Measurements from ENCODE around the gene PRR20G.
"Not testable (repeated sequence)": the region's sequence is repeated elsewhere in the genome, so short reads cannot be mapped to it uniquely, and the experiment has no call there.

Gene PRR20G

DNA sequence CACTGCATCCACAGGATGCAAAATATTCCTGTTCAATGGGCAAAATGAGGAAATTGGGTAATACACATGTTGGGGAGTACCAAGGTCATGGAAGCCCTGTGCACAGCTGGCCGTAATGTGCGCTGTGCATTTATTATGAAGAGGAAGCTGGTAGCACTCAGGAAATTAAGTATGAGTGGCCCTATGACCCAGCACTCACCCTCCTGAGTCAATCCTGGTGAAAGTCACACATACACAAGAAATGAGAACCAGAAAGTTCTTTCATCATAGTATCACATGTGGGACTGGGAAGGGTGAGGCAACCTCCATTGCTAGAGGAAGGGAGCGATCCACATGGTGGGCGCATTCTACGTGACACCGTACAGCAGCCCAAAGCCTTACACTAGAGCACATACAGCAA is 11.4 kb upstream of the PRR20G start:
- H3K4me3 ChIP-seq (ENCODE audit: low read length) = no peak overlapping the region
- H3K36me3 ChIP-seq (ENCODE audit: control insufficient read depth, insufficient read depth, low read length) = no peaks in the 10 kb centered on the region
- no peak overlapping the region for H3K27ac ChIP-seq (ENCODE audit: low read length)
- peaks cover 1% of the 10 kb centered on the region; the same call in 1 of the 2 replicates for H3K4me1 ChIP-seq (ENCODE audit: control insufficient read depth, insufficient read depth, low read length)
- WGBS (ENCODE audit: insufficient coverage, insufficient read length) = no CpG with 5 or more reads among the region's 6 CpGs
- DNase-seq (ENCODE audit: low read depth, low spot score) = no peak
- no peaks in the 10 kb centered on the region; the same call in 1 of the 2 replicates for H3K27me3 ChIP-seq (ENCODE audit: control insufficient read depth, insufficient read depth, low read length)
- H3K9me3 ChIP-seq (ENCODE audit: control insufficient read depth, insufficient read depth, low read length) = no peaks in the 10 kb centered on the region

DNA sequence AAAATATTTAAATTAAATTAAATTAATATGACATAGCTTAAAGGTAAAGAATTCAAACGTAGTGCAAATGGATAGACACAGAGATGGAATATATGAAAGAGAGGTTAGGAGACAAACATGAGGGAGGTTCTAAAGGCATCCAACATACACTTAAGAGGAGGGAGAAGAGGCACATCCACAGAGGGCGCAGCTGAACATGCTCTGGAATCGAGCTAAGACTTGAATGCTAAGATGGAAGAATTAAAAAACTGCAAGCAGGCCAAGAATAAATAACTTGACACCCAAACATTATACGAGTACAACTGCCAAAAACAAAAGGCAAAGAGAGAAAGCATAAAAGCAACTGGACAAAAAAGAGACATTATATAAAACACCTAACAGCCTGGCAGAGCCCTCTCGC is 9.1 kb upstream of the PRR20G start:
- Histone ChIP-seq H3K27me3 (ENCODE audit: control insufficient read depth, insufficient read depth, low read length) (no peaks in the 10 kb centered on the region; the same call in 1 of the 2 replicates), H3K27ac (ENCODE audit: low read length) (no peak overlapping the region), H3K9me3 (ENCODE audit: control insufficient read depth, insufficient read depth, low read length) (peaks cover 1% of the 10 kb centered on the region; the same call in 1 of the 2 replicates), H3K4me1 (ENCODE audit: control insufficient read depth, insufficient read depth, low read length) (no peaks in the 10 kb centered on the region), H3K36me3 (ENCODE audit: control insufficient read depth, insufficient read depth, low read length) (no peaks in the 10 kb centered on the region), H3K4me3 (ENCODE audit: low read length) (no peak overlapping the region)
- DNase-seq (ENCODE audit: low read depth, low spot score) = no peak
- no CpG with 5 or more reads among the region's 5 CpGs for WGBS (ENCODE audit: insufficient coverage, insufficient read length)

- Histone ChIP-seq H3K4me1 (ENCODE audit: control insufficient read depth, insufficient read depth, low read length) (no peaks in the 10 kb centered on the region), H3K9me3 (ENCODE audit: control insufficient read depth, insufficient read depth, low read length) (peaks cover 1% of the 10 kb centered on the region; the same call in 1 of the 2 replicates), H3K27ac (ENCODE audit: low read length) (no peak overlapping the region), H3K4me3 (ENCODE audit: low read length) (no peak overlapping the region), H3K27me3 (ENCODE audit: control insufficient read depth, insufficient read depth, low read length) (no peaks in the 10 kb centered on the region; the same call in 1 of the 2 replicates), H3K36me3 (ENCODE audit: control insufficient read depth, insufficient read depth, low read length) (no peaks in the 10 kb centered on the region)
- WGBS (ENCODE audit: insufficient coverage, insufficient read length) = 100% methylated on average over 1 of the region's 3 CpGs
- DNase-seq (ENCODE audit: low read depth, low spot score) = no peak
These were observed 8.3 kb upstream of the PRR20G start for GRCh38 chr3:127296166-127296565.

DNA sequence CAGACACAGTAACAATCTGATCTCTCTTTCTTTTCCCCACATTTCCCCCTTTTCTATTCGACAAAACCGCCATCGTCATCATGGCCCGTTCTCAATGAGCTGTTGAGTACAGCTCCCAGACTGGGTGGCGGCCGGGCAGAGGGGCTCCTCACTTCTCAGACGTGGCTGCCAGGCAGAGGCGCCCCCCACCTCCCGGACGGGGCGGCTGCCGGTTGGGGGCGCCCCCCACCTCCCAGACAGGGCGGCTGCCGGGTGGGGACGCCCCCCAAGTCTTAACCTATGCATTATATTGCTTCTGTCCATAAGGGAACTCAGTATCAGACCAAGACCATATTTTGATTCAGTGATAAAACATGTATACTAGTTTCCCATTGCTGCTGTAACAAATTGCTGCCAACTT is 5.8 kb upstream of the PRR20G start:
- not testable (repeated sequence) for DNase-seq (ENCODE audit: low read depth, low spot score); H3K27ac ChIP-seq (ENCODE audit: low read length); H3K4me3 ChIP-seq (ENCODE audit: low read length); H3K36me3 ChIP-seq (ENCODE audit: control insufficient read depth, insufficient read depth, low read length); H3K4me1 ChIP-seq (ENCODE audit: control insufficient read depth, insufficient read depth, low read length); H3K9me3 ChIP-seq (ENCODE audit: control insufficient read depth, insufficient read depth, low read length); H3K27me3 ChIP-seq (ENCODE audit: control insufficient read depth, insufficient read depth, low read length)
- no CpG with 5 or more reads among the region's 16 CpGs for WGBS (ENCODE audit: insufficient coverage, insufficient read length)

DNA sequence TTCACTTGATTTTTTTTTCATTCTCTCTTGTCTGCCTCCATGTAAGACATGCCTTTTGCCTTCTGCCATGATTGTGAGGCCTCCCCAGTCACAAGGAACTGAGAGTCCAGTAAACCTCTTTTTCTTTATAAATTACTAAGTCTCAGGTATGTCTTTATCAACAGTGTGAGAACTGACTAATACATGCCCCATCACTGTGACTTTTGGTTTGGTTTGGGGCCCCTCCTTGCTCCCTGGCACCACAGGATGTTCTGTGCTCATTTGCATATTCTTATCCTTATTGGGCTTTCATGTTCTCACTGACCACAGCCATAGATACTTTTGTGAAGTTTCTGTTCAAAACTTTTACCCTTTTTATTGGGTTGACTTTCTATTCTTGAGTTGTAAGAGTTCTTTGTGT is 3.8 kb upstream of the PRR20G start:
- H3K27me3 ChIP-seq (ENCODE audit: control insufficient read depth, insufficient read depth, low read length) = no peaks in the 10 kb centered on the region
- H3K36me3 ChIP-seq (ENCODE audit: control insufficient read depth, insufficient read depth, low read length) = no peaks in the 10 kb centered on the region
- no peak overlapping the region for H3K4me3 ChIP-seq (ENCODE audit: low read length)
- H3K9me3 ChIP-seq (ENCODE audit: control insufficient read depth, insufficient read depth, low read length) = peaks cover 1% of the 10 kb centered on the region; the same call in 1 of the 2 replicates
- no peak for DNase-seq (ENCODE audit: low read depth, low spot score)
- no peaks in the 10 kb centered on the region for H3K4me1 ChIP-seq (ENCODE audit: control insufficient read depth, insufficient read depth, low read length)
- H3K27ac ChIP-seq (ENCODE audit: low read length) = no peak overlapping the region

GRCh38 chr3:127291114-127291513 is 3.3 kb upstream of the PRR20G start:
- Histone ChIP-seq H3K4me3 (ENCODE audit: low read length) (no peak overlapping the region), H3K9me3 (ENCODE audit: control insufficient read depth, insufficient read depth, low read length) (peaks cover 1% of the 10 kb centered on the region; the same call in 1 of the 2 replicates), H3K27me3 (ENCODE audit: control insufficient read depth, insufficient read depth, low read length) (no peaks in the 10 kb centered on the region), H3K4me1 (ENCODE audit: control insufficient read depth, insufficient read depth, low read length) (no peaks in the 10 kb centered on the region), H3K27ac (ENCODE audit: low read length) (no peak overlapping the region), H3K36me3 (ENCODE audit: control insufficient read depth, insufficient read depth, low read length) (no peaks in the 10 kb centered on the region)
- WGBS (ENCODE audit: insufficient coverage, insufficient read length) = no CpG with 5 or more reads among the region's 1 CpG
- no peak for DNase-seq (ENCODE audit: low read depth, low spot score)

GRCh38 chr3:127289706-127290575 is 2.1 kb upstream of the PRR20G start:
- H3K9me3 ChIP-seq (ENCODE audit: control insufficient read depth, insufficient read depth, low read length) = peaks cover 1% of the 10 kb centered on the region; the same call in 1 of the 2 replicates
- no peaks in the 10 kb centered on the region for H3K4me1 ChIP-seq (ENCODE audit: control insufficient read depth, insufficient read depth, low read length)
- no peak for DNase-seq (ENCODE audit: low read depth, low spot score)
- H3K36me3 ChIP-seq (ENCODE audit: control insufficient read depth, insufficient read depth, low read length) = no peaks in the 10 kb centered on the region
- H3K4me3 ChIP-seq (ENCODE audit: low read length) = no peak overlapping the region
- no peak overlapping the region for H3K27ac ChIP-seq (ENCODE audit: low read length)
- WGBS (ENCODE audit: insufficient coverage, insufficient read length) = no CpG with 5 or more reads among the region's 4 CpGs
- H3K27me3 ChIP-seq (ENCODE audit: control insufficient read depth, insufficient read depth, low read length) = no peaks in the 10 kb centered on the region

DNA sequence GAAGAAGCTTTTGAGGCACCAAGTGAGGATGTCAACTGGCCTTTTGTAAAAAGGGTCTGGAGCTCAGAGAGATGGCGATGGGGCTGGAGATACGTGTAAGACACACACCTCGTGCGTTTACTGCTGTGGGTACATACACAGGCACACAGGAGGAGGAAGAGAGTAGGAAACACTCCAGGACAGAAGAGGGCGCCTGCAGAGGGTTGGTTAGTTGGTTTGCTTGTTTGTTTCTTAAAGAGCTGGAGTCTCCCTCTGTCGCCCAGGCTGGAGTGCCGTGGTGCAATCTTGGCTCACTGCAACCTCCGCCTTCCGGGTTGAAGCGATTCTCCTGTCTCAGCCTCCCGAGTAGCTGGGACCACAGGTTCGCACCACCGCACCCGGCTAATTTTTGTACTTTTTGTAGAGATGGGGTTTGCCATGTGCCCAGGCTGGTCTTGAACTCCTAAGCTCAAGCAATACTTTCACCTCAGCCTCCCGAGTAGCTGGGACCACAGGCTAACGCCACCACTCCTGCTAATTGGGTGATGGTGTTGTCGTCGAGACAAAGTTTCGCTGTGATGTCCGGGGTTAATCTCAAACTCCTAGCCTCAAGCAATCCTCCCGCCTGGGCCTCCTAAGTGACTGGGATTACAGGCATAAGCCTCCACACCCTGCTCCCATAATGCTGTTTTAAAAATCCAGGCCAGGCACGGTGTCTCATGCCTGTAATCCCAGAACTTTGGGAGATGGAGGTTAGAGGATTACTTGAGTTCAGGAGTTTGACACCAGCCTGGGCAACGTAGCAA is 1.3 kb upstream of the PRR20G start:
- Histone ChIP-seq H3K27ac (ENCODE audit: low read length) (no peak overlapping the region), H3K36me3 (ENCODE audit: control insufficient read depth, insufficient read depth, low read length) (no peaks in the 10 kb centered on the region), H3K4me3 (ENCODE audit: low read length) (no peak overlapping the region), H3K27me3 (ENCODE audit: control insufficient read depth, insufficient read depth, low read length) (no peaks in the 10 kb centered on the region), H3K9me3 (ENCODE audit: control insufficient read depth, insufficient read depth, low read length) (peaks cover 1% of the 10 kb centered on the region; the same call in 1 of the 2 replicates), H3K4me1 (ENCODE audit: control insufficient read depth, insufficient read depth, low read length) (no peaks in the 10 kb centered on the region; the same call in 1 of the 2 replicates)
- DNase-seq (ENCODE audit: low read depth, low spot score) = peak; percentile 11
- no CpG with 5 or more reads among the region's 23 CpGs for WGBS (ENCODE audit: insufficient coverage, insufficient read length)

DNA sequence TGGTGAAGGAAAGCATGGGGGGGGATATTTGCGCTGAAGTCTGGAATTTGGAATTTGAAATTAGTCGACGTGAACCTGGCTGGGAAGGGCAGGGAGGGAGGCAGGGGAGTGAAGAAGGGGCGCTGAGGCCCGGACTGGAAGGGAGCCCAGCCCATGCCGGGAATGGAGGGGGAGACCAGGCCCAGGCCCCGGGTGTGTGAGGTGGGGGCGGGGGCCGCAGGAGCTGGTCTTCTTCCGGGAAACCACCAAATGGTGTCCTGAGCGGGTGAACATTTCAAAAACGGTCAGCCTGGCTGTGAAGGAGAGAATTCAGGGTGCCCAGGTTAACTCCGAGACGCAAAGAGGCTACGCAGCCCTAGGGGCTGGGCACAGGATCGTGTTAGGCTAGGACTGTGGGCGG is 497 bp upstream of the PRR20G start:
- H3K27ac ChIP-seq (ENCODE audit: low read length) = no peak overlapping the region
- H3K27me3 ChIP-seq (ENCODE audit: control insufficient read depth, insufficient read depth, low read length) = no peaks in the 10 kb centered on the region
- DNase-seq (ENCODE audit: low read depth, low spot score) = no peak
- H3K4me1 ChIP-seq (ENCODE audit: control insufficient read depth, insufficient read depth, low read length) = no peaks in the 10 kb centered on the region; the same call in 1 of the 2 replicates
- no peaks in the 10 kb centered on the region for H3K9me3 ChIP-seq (ENCODE audit: control insufficient read depth, insufficient read depth, low read length)
- no peak overlapping the region for H3K4me3 ChIP-seq (ENCODE audit: low read length)
- whole genome bisulfite sequencing (ENCODE audit: insufficient coverage, insufficient read length) = 100% methylated on average over 1 of the region's 17 CpGs
- no peaks in the 10 kb centered on the region for H3K36me3 ChIP-seq (ENCODE audit: control insufficient read depth, insufficient read depth, low read length)

- H3K4me3 ChIP-seq (ENCODE audit: low read length) = no peak overlapping the region
- no peak overlapping the region for H3K27ac ChIP-seq (ENCODE audit: low read length)
- no peaks in the 10 kb centered on the region for H3K36me3 ChIP-seq (ENCODE audit: control insufficient read depth, insufficient read depth, low read length)
These were observed 1.2 kb downstream of the PRR20G start for GRCh38 chr3:127286571-127287140.

More at GRCh38 chr3:127286571-127287140, 1.2 kb downstream of the PRR20G start:
- Histone ChIP-seq H3K9me3 (ENCODE audit: control insufficient read depth, insufficient read depth, low read length) (peaks cover 2% of the 10 kb centered on the region), H3K27me3 (ENCODE audit: control insufficient read depth, insufficient read depth, low read length) (no peaks in the 10 kb centered on the region), H3K4me1 (ENCODE audit: control insufficient read depth, insufficient read depth, low read length) (no peaks in the 10 kb centered on the region; the same call in 1 of the 2 replicates)
- 100% methylated on average over 2 of the region's 9 CpGs for WGBS (ENCODE audit: insufficient coverage, insufficient read length)
- DNase-seq (ENCODE audit: low read depth, low spot score) = no peak

Measured in iPS DF 6.9 (cell line).